ENCODE results near the gene ZHX3.

Gene ZHX3, protein sequence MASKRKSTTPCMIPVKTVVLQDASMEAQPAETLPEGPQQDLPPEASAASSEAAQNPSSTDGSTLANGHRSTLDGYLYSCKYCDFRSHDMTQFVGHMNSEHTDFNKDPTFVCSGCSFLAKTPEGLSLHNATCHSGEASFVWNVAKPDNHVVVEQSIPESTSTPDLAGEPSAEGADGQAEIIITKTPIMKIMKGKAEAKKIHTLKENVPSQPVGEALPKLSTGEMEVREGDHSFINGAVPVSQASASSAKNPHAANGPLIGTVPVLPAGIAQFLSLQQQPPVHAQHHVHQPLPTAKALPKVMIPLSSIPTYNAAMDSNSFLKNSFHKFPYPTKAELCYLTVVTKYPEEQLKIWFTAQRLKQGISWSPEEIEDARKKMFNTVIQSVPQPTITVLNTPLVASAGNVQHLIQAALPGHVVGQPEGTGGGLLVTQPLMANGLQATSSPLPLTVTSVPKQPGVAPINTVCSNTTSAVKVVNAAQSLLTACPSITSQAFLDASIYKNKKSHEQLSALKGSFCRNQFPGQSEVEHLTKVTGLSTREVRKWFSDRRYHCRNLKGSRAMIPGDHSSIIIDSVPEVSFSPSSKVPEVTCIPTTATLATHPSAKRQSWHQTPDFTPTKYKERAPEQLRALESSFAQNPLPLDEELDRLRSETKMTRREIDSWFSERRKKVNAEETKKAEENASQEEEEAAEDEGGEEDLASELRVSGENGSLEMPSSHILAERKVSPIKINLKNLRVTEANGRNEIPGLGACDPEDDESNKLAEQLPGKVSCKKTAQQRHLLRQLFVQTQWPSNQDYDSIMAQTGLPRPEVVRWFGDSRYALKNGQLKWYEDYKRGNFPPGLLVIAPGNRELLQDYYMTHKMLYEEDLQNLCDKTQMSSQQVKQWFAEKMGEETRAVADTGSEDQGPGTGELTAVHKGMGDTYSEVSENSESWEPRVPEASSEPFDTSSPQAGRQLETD

DNA sequence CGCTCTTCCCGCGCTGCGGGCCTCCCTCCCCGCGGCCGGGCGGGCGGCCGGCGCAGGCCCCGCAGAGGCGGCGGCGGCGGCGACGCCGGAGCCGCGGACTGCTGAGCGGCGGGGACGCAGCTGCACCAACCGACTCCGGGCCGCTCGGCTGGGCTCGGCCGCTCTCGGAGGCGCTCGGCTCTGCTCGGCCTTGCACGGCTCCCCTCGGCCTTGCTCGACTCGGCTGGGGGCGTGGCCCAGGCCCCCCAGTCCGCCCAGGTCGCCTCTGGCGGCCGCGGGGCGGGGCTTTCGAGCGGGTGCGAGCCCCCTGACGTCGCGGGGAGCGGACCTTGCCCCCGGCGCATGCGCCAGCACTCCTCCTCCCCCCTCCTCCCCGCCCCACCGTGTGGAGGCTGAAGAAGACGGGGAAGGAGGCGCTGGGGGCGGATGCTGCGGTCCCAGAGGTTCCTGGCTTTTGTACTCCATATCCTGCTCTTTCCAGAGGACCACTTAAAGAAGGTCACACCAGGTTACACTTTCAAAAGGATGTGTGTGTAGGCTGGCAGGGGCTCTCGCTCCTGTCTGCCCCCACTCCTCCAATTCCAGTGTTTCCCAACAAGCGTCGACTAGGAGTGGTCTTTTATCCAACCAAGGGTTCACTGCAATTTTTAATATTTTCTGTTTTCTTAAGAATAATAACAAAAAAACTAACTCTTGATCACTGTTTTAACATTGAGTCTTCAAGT is at the start of gene ZHX3:
Gene ZHX3 (minus strand): TSS at position 186 of the 725 bp plus-strand sequence. CDS start 112,815 bp downstream, outside the sequence.
- Histone ChIP-seq H3K27ac (ENCODE audit: low read length) (no peak within 1 kb of the TSS), H3K9ac (ENCODE audit: low read depth, low read length) (peak within 1 kb of the TSS; percentile 79; the same call in 1 of the 2 replicates), H3K9me3 (ENCODE audit: insufficient read depth, low read depth, low read length) (no peaks in the 10 kb centered on the region), H3K27me3 (ENCODE audit: insufficient read depth, low read length) (peaks cover 25% of the 10 kb centered on the region), H3K36me3 (ENCODE audit: insufficient read depth, low read depth, low read length) (no peaks in the 10 kb centered on the region), H3K4me3 (ENCODE audit: low read length) (peak within 1 kb of the TSS; percentile 78), H3K4me1 (ENCODE audit: insufficient read depth, low read length) (peaks cover 3% of the 10 kb centered on the region; the same call in 1 of the 2 replicates)

- no peaks in the 10 kb centered on the region; the same call in 1 of the 2 replicates for H3K4me1 ChIP-seq (ENCODE audit: insufficient read depth, low read length)
- H3K9me3 ChIP-seq (ENCODE audit: insufficient read depth, low read depth, low read length): peaks cover 3% of the 10 kb centered on the region; the same call in 1 of the 2 replicates
- peak overlapping the region; percentile 72 for H3K4me3 ChIP-seq (ENCODE audit: low read length)
- H3K36me3 ChIP-seq (ENCODE audit: insufficient read depth, low read depth, low read length): no peaks in the 10 kb centered on the region
- H3K9ac ChIP-seq (ENCODE audit: low read depth, low read length): 0 out of 2 replicates have a peak overlapping the region, but pooled peaks have one; percentile 45
- peaks cover 60% of the 10 kb centered on the region for H3K27me3 ChIP-seq (ENCODE audit: insufficient read depth, low read length)
- H3K27ac ChIP-seq (ENCODE audit: low read length): no peak overlapping the region
Observed at GRCh38 chr20:41367393-41367695, 49.8 kb upstream of the ZHX3 start.

- Histone ChIP-seq H3K4me3 (ENCODE audit: low read length) (peak within 1 kb of the TSS; percentile 72), H3K27me3 (ENCODE audit: insufficient read depth, low read length) (peaks cover 60% of the 10 kb centered on the region)
Observed at GRCh38 chr20:41366546-41367392, 49.2 kb upstream of the ZHX3 start, which contains the start of gene EMILIN3. EMILIN3 (minus strand) TSS chr20:41366818; CDS start chr20:41366634, 184 bp downstream.

GRCh38 chr20:41365777-41366545 is 48.4 kb upstream of the ZHX3 start:
- Histone ChIP-seq H3K9me3 (ENCODE audit: insufficient read depth, low read depth, low read length) (no peaks in the 10 kb centered on the region; the same call in 1 of the 2 replicates), H3K4me1 (ENCODE audit: insufficient read depth, low read length) (no peaks in the 10 kb centered on the region; the same call in 1 of the 2 replicates), H3K9ac (ENCODE audit: low read depth, low read length) (no peak overlapping the region), H3K36me3 (ENCODE audit: insufficient read depth, low read depth, low read length) (no peaks in the 10 kb centered on the region), H3K27me3 (ENCODE audit: insufficient read depth, low read length) (peaks cover 60% of the 10 kb centered on the region), H3K4me3 (ENCODE audit: low read length) (peak overlapping the region; percentile 58; the same call in 1 of the 2 replicates), H3K27ac (ENCODE audit: low read length) (no peak overlapping the region)

More at GRCh38 chr20:41366546-41367392, 49.2 kb upstream of the ZHX3 start, which contains the start of gene EMILIN3:
- peaks cover 3% of the 10 kb centered on the region; the same call in 1 of the 2 replicates for H3K9me3 ChIP-seq (ENCODE audit: insufficient read depth, low read depth, low read length)
- H3K4me1 ChIP-seq (ENCODE audit: insufficient read depth, low read length): no peaks in the 10 kb centered on the region; the same call in 1 of the 2 replicates
- H3K36me3 ChIP-seq (ENCODE audit: insufficient read depth, low read depth, low read length): no peaks in the 10 kb centered on the region
- H3K9ac ChIP-seq (ENCODE audit: low read depth, low read length): peak within 1 kb of the TSS; percentile 45; the same call in 1 of the 2 replicates
- no peak within 1 kb of the TSS for H3K27ac ChIP-seq (ENCODE audit: low read length)

DNA sequence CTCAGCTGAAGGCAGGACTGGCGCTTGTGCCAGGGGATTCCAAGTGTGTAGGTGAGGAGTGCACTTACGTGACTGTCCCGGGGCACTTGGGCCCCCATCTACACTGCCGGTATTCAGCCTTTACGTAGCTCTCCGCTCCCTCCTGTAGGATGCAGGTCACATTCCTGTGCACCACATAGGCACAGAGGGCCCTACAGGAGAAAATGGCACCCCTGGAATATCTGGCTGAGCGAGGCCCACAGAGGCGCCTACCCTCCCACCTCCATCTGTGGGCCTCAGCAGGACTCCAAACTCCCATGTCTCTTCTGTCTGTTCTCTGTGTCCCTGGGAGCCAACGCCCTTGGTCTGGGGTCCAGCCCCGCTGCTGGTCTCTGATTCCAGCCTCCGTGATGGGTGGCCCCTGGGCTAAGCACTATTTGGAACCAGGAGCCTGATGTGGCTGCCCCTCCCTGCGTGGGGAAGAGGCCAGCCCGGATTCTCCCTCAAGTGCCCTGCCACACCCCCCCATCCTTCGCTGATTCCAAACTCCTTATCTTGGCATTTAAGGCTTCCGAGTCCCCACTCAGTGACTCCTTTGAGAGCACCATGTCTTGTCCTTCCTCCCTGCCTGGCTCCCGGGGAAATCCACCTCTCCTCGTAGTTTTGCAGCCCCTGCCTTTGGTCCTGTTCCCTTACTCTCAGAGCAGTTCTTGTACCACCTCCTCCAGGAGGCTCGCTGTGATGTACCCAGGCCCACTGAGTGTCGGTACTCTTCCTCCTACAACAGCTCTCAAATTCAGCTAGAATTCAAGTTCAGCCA is 47.6 kb upstream of the ZHX3 start:
- H3K4me3 ChIP-seq (ENCODE audit: low read length): peak overlapping the region; percentile 58; the same call in 1 of the 2 replicates
- H3K36me3 ChIP-seq (ENCODE audit: insufficient read depth, low read depth, low read length): no peaks in the 10 kb centered on the region
- no peaks in the 10 kb centered on the region; the same call in 1 of the 2 replicates for H3K4me1 ChIP-seq (ENCODE audit: insufficient read depth, low read length)
- no peaks in the 10 kb centered on the region for H3K9me3 ChIP-seq (ENCODE audit: insufficient read depth, low read depth, low read length)
- no peak overlapping the region for H3K9ac ChIP-seq (ENCODE audit: low read depth, low read length)
- no peak overlapping the region for H3K27ac ChIP-seq (ENCODE audit: low read length)
- peaks cover 58% of the 10 kb centered on the region for H3K27me3 ChIP-seq (ENCODE audit: insufficient read depth, low read length)

- no peak overlapping the region for H3K27ac ChIP-seq (ENCODE audit: low read length)
- no peaks in the 10 kb centered on the region for H3K9me3 ChIP-seq (ENCODE audit: insufficient read depth, low read depth, low read length)
- H3K36me3 ChIP-seq (ENCODE audit: insufficient read depth, low read depth, low read length): no peaks in the 10 kb centered on the region
- H3K9ac ChIP-seq (ENCODE audit: low read depth, low read length): no peak overlapping the region
- H3K4me1 ChIP-seq (ENCODE audit: insufficient read depth, low read length): no peaks in the 10 kb centered on the region; the same call in 1 of the 2 replicates
- no peak overlapping the region for H3K4me3 ChIP-seq (ENCODE audit: low read length)
- H3K27me3 ChIP-seq (ENCODE audit: insufficient read depth, low read length): peaks cover 50% of the 10 kb centered on the region
Observed at GRCh38 chr20:41364236-41364855, 46.8 kb upstream of the ZHX3 start.

DNA sequence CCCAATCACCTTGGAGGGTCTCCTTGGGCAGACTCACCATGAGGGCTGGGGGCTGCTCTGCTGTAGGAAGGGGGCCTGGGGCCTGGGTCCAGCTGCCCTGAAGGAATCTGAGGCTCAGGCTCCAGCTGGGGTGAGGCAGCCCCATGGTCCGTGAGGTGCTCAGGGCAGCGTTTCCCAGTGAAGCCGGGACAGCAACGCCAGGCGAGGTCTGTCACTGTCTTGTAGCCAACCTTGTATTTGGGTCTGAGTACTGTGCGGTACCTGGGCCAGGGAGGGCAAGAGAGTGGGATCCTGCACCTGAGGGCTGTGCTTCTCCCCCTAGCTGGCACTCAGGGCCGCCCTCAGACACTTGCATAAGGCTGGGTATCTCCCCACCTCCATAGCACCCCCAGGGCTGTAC is 46.1 kb upstream of the ZHX3 start:
- Histone ChIP-seq H3K9ac (ENCODE audit: low read depth, low read length) (no peak overlapping the region), H3K27me3 (ENCODE audit: insufficient read depth, low read length) (peaks cover 45% of the 10 kb centered on the region), H3K4me3 (ENCODE audit: low read length) (no peak overlapping the region), H3K4me1 (ENCODE audit: insufficient read depth, low read length) (no peaks in the 10 kb centered on the region; the same call in 1 of the 2 replicates), H3K27ac (ENCODE audit: low read length) (no peak overlapping the region), H3K36me3 (ENCODE audit: insufficient read depth, low read depth, low read length) (no peaks in the 10 kb centered on the region), H3K9me3 (ENCODE audit: insufficient read depth, low read depth, low read length) (no peaks in the 10 kb centered on the region)

DNA sequence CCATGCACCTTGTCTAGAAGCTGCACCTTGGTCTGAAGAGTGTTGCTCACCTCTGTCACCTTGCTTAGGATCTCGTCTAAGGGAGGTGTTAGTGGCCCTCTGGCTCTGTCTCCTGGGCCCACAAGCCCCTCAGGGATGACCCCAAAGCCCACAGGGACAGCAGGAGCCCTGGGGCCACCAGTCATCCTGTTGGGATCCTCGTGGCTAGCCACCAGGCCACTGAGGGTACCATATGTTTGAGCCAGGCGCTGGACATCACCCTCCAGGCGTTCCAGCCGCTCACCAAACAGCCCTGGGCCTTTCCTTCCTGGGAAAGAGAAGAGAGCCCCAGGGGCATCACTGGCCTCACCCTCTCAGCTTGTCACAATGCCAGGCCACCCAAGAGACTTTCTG is 45.2 kb upstream of the ZHX3 start:
- peaks cover 38% of the 10 kb centered on the region for H3K27me3 ChIP-seq (ENCODE audit: insufficient read depth, low read length)

More for the DNA sequence above, 45.2 kb upstream of the ZHX3 start:
- Histone ChIP-seq H3K9me3 (ENCODE audit: insufficient read depth, low read depth, low read length) (no peaks in the 10 kb centered on the region), H3K4me1 (ENCODE audit: insufficient read depth, low read length) (no peaks in the 10 kb centered on the region; the same call in 1 of the 2 replicates), H3K36me3 (ENCODE audit: insufficient read depth, low read depth, low read length) (no peaks in the 10 kb centered on the region), H3K9ac (ENCODE audit: low read depth, low read length) (no peak overlapping the region), H3K27ac (ENCODE audit: low read length) (no peak overlapping the region), H3K4me3 (ENCODE audit: low read length) (no peak overlapping the region)

All from iPS-20b (cell line).